Osteocyte (in vitro differentiated cells): Measurements from ENCODE around the gene OTOL1. TPM values are rescaled to one million over a fixed set of nuclear protein-coding genes. Genes with fewer than 3 reads are reported as not detected.

ENCODE experiments used
- DNase-seq: peaks from one replicate; pipeline ENCODE4 v3.0.0; 2021; ENCODE audit warnings: mixed read lengths; ENCODE audit not compliant: unreplicated experiment; ENCODE audit errors: extremely low spot score
- H3K27ac Mint-ChIP-seq: one replicate; pipeline ENCODE4 v1.8.0; 2021; ENCODE audit warnings: mild to moderate bottlenecking, mixed read lengths; ENCODE audit not compliant: unreplicated experiment
- H3K27me3 Mint-ChIP-seq: one replicate; pipeline ENCODE4 v1.8.0; 2021; ENCODE audit warnings: mixed read lengths; ENCODE audit not compliant: unreplicated experiment
- H3K36me3 Mint-ChIP-seq: one replicate; pipeline ENCODE4 v1.8.0; 2021; ENCODE audit warnings: mixed read lengths; ENCODE audit not compliant: unreplicated experiment
- H3K4me1 Mint-ChIP-seq: one replicate; pipeline ENCODE4 v1.8.0; 2021; ENCODE audit warnings: mixed read lengths; ENCODE audit not compliant: unreplicated experiment
- H3K4me3 Mint-ChIP-seq: one replicate; pipeline ENCODE4 v1.8.0; 2021; ENCODE audit warnings: mild to moderate bottlenecking, moderate library complexity, mixed read lengths; ENCODE audit not compliant: unreplicated experiment
- H3K9me3 Mint-ChIP-seq: one replicate; pipeline ENCODE4 v1.8.0; 2021; ENCODE audit warnings: mixed read lengths; ENCODE audit not compliant: unreplicated experiment
- long read RNA-seq: library from polyadenylated mRNA; unstranded; transcript quantifications from one replicate; pipeline ENCODE4 v2.0.0, GENCODE V29; 2021
- total RNA-seq: library from RNA; stranded (reverse); gene quantifications from 2 replicates; pipeline ENCODE4 v1.2.1, GENCODE V29; 2021
- TF ChIP-seq, protein P1 (sequence below): fragments of 200-600 bp; sonication (generic); IDR thresholded peaks from 2 replicates; pipeline ENCODE4 v1.5.0; 2021; ENCODE audit warnings: antibody characterized with exemption, mild to moderate bottlenecking, moderate library complexity

Gene OTOL1
- not detected in 2 replicates for total RNA-seq
- long read RNA-seq: 0 reads

DNA sequence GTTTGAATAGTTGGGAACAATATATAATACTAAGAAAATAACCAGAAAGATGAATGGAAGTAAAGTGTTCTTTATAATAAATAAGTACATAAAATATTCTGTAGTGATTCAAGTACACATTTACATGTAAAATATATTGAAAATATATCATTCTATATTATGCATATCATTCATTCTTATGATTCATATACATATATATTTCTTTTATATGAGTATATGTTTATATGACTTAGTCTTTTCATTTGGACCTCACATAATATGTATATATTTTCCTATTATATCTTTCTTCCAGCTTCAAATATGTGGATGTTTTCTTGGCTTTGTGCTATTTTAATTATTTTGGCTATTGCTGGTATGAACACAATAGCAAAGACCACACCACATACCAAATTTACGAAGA, at the start of gene OTOL1:
TSS of gene OTOL1 (plus strand) at position 301 of the 400 bp plus-strand sequence. CDS start at position 301, 0 bp downstream.
- TF ChIP-seq, protein P1, sequence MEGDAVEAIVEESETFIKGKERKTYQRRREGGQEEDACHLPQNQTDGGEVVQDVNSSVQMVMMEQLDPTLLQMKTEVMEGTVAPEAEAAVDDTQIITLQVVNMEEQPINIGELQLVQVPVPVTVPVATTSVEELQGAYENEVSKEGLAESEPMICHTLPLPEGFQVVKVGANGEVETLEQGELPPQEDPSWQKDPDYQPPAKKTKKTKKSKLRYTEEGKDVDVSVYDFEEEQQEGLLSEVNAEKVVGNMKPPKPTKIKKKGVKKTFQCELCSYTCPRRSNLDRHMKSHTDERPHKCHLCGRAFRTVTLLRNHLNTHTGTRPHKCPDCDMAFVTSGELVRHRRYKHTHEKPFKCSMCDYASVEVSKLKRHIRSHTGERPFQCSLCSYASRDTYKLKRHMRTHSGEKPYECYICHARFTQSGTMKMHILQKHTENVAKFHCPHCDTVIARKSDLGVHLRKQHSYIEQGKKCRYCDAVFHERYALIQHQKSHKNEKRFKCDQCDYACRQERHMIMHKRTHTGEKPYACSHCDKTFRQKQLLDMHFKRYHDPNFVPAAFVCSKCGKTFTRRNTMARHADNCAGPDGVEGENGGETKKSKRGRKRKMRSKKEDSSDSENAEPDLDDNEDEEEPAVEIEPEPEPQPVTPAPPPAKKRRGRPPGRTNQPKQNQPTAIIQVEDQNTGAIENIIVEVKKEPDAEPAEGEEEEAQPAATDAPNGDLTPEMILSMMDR: no peak
- H3K9me3 Mint-ChIP-seq: peaks cover 15% of the 10 kb centered on the region
- H3K27me3 Mint-ChIP-seq: no peaks in the 10 kb centered on the region
- H3K4me3 Mint-ChIP-seq: no peak within 1 kb of the TSS
- H3K36me3 Mint-ChIP-seq: no peaks in the 10 kb centered on the region
- H3K4me1 Mint-ChIP-seq: no peaks in the 10 kb centered on the region
- no peak for DNase-seq
- H3K27ac Mint-ChIP-seq: no peak within 1 kb of the TSS

- Mint-ChIP-seq H3K36me3 (no peaks in the 10 kb centered on the region), H3K4me3 (no peak overlapping the region), H3K27ac (no peak overlapping the region), H3K4me1 (no peaks in the 10 kb centered on the region), H3K9me3 (no peaks in the 10 kb centered on the region), H3K27me3 (peaks cover 4% of the 10 kb centered on the region)
- TF ChIP-seq, protein P1: no peak
- no peak for DNase-seq
Measured at GRCh38 chr3:161449785-161450184, 46.8 kb upstream of the OTOL1 start.

DNA sequence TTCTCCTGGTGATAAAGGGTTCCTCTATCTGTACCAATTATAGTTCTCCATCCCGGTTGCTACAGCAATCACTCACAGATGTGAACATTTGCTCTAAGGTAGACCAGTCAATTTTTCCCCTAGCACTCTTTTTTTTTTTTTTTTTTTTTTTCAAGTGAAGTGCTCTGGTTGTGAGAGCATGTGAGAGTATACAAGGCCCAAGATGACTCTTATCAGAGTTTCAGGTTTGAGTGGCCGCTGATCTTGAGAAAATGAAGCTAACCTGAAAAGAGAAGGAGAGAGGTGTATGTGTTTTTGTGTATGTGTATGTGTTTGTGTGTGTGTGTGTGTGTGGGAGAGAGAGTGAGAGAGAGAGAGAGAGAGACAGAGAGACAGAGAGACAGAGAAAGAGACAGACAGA, 44.4 kb upstream of the OTOL1 start:
- DNase-seq: no peak
- no peak overlapping the region for H3K4me3 Mint-ChIP-seq
- peaks cover 2% of the 10 kb centered on the region for H3K27me3 Mint-ChIP-seq
- no peaks in the 10 kb centered on the region for H3K36me3 Mint-ChIP-seq
- H3K4me1 Mint-ChIP-seq: no peaks in the 10 kb centered on the region
- H3K9me3 Mint-ChIP-seq: no peaks in the 10 kb centered on the region
- no peak overlapping the region for H3K27ac Mint-ChIP-seq
- TF ChIP-seq, protein P1: no peak

- Mint-ChIP-seq H3K9me3 (no peaks in the 10 kb centered on the region), H3K4me1 (no peaks in the 10 kb centered on the region), H3K27ac (no peak overlapping the region), H3K27me3 (no peaks in the 10 kb centered on the region), H3K36me3 (no peaks in the 10 kb centered on the region), H3K4me3 (no peak overlapping the region)
- TF ChIP-seq, protein P1: no peak
- DNase-seq: no peak
Measured at GRCh38 chr3:161454615-161455014, 42.0 kb upstream of the OTOL1 start.

- Mint-ChIP-seq H3K27me3 (no peaks in the 10 kb centered on the region), H3K27ac (no peak overlapping the region), H3K4me1 (no peaks in the 10 kb centered on the region), H3K36me3 (no peaks in the 10 kb centered on the region), H3K4me3 (no peak overlapping the region), H3K9me3 (no peaks in the 10 kb centered on the region)
- TF ChIP-seq, protein P1: no peak
- no peak for DNase-seq
Measured at GRCh38 chr3:161455962-161456361, 40.6 kb upstream of the OTOL1 start.
